ENCODE data around the gene C9orf78.

Gene C9orf78

GRCh38 chr9:129781981-129782380, 53.1 kb downstream of the C9orf78 start:
- TF ChIP-seq CTCF (IDR thresholded peaks at IDR 0.05; ENCODE audit: low read length, missing control alignments) = no peak
- H3K4me3 ChIP-seq (replicated peaks; ENCODE audit: low read depth, low read length) = no peak overlapping the region
- DNase-seq (ENCODE audit: low read depth) = no peak

GRCh38 chr9:129781131-129781530, 53.9 kb downstream of the C9orf78 start:
- DNase-seq (ENCODE audit: low read depth) = no peak
- H3K4me3 ChIP-seq (replicated peaks; ENCODE audit: low read depth, low read length) = no peak overlapping the region
- no peak for TF ChIP-seq CTCF (IDR thresholded peaks at IDR 0.05; ENCODE audit: low read length, missing control alignments)

- no peak for DNase-seq (ENCODE audit: low read depth)
- no peak for TF ChIP-seq CTCF (IDR thresholded peaks at IDR 0.05; ENCODE audit: low read length, missing control alignments)
- H3K4me3 ChIP-seq (replicated peaks; ENCODE audit: low read depth, low read length) = no peak overlapping the region
Observed at GRCh38 chr9:129779560-129780190, 55.4 kb downstream of the C9orf78 start.

- H3K4me3 ChIP-seq (replicated peaks; ENCODE audit: low read depth, low read length) = no peak overlapping the region
- DNase-seq (ENCODE audit: low read depth) = no peak
- no peak for TF ChIP-seq CTCF (IDR thresholded peaks at IDR 0.05; ENCODE audit: low read length, missing control alignments)
Observed at GRCh38 chr9:129778469-129778868, 56.6 kb downstream of the C9orf78 start.

GRCh38 chr9:129777769-129778130, 57.3 kb downstream of the C9orf78 start:
- TF ChIP-seq CTCF (IDR thresholded peaks at IDR 0.05; ENCODE audit: low read length, missing control alignments) = no peak
- no peak for DNase-seq (ENCODE audit: low read depth)
- no peak overlapping the region for H3K4me3 ChIP-seq (replicated peaks; ENCODE audit: low read depth, low read length)

All from fibroblast of pulmonary artery (primary cell).